OCI-LY7 (cell line): Measurements from ENCODE around the gene DCAF4. TPM values are rescaled to one million over a fixed set of nuclear protein-coding genes. Genes with fewer than 3 reads are reported as not detected.
"Not testable (repeated sequence)": the region's sequence is repeated elsewhere in the genome, so short reads cannot be mapped to it uniquely, and the experiment has no call there.

ENCODE experiments used
- BruUV-seq: library from RNA; stranded (reverse); fragments of 400-500 nt; replicated peaks from 2 replicates; lab custom pipeline; 2021; lab: Mats Ljungman, UMichigan
- CTCF ChIA-PET: fragments of 300-600 bp; sonication (Branson Sonifier 250); formaldehyde crosslinking; loops from one replicate; lab custom pipeline; 2022; ENCODE audit warnings: antibody characterized with exemption; ENCODE audit not compliant: unreplicated experiment; lab: Charles Lee
- POLR2A ChIA-PET: fragments of 300-600 bp; sonication (Branson Sonifier 250); formaldehyde crosslinking; loops from one replicate; lab custom pipeline; 2022; ENCODE audit warnings: antibody characterized with exemption; lab: Charles Lee
- DNase-seq: peaks from one replicate; pipeline ENCODE4 v3.0.0-alpha.2; 2015; ENCODE audit warnings: low spot score
- H2AFZ ChIP-seq: fragments of 200-600 bp; sonication (generic), shearing (Covaris generic); 2 replicates; pipeline ENCODE4 v1.6.1; 2014; ENCODE audit warnings: mild to moderate bottlenecking, antibody characterized with exemption, low read length, moderate library complexity
- H3K27ac ChIP-seq: fragments of 200-600 bp; sonication (generic); 2 replicates; pipeline ENCODE4 v1.5.1; 2014; ENCODE audit warnings: mixed run types, low read depth, mild to moderate bottlenecking, moderate library complexity, low read length, inconsistent platforms; ENCODE audit not compliant: poor library complexity, severe bottlenecking
- H3K36me3 ChIP-seq: fragments of 200-600 bp; sonication (generic); 2 replicates; pipeline ENCODE4 v1.6.1; 2014; ENCODE audit warnings: mild to moderate bottlenecking, antibody characterized with exemption, low read length, moderate library complexity, mixed read lengths; ENCODE audit not compliant: insufficient read depth
- H3K4me1 ChIP-seq: fragments of 200-600 bp; sonication (generic); 2 replicates; pipeline ENCODE4 v1.5.1; 2014; ENCODE audit warnings: mild to moderate bottlenecking, low read length; ENCODE audit not compliant: insufficient read depth, poor library complexity, severe bottlenecking
- H3K4me2 ChIP-seq: fragments of 200-600 bp; sonication (generic); 2 replicates; pipeline ENCODE4 v1.6.1; 2014; ENCODE audit warnings: mild to moderate bottlenecking, low read length
- H3K4me3 ChIP-seq: fragments of 200-600 bp; sonication (generic); 2 replicates; pipeline ENCODE4 v1.5.1; 2014; ENCODE audit warnings: mild to moderate bottlenecking, low read depth, low read length; ENCODE audit not compliant: poor library complexity, severe bottlenecking
- H3K79me2 ChIP-seq: fragments of 200-600 bp; sonication (generic); 2 replicates; pipeline ENCODE4 v1.6.1; 2016; ENCODE audit warnings: low read depth, mild to moderate bottlenecking, low read length, moderate library complexity, mixed read lengths; ENCODE audit not compliant: insufficient read depth
- H3K9me2 ChIP-seq: fragments of 200-600 bp; sonication (generic); 2 replicates; pipeline ENCODE4 v1.6.1; 2016; ENCODE audit warnings: mild to moderate bottlenecking, low read length, mixed read lengths; ENCODE audit not compliant: insufficient read depth
- H3K9me3 ChIP-seq: fragments of 200-600 bp; sonication (generic); 2 replicates; pipeline ENCODE4 v1.6.1; 2014; ENCODE audit warnings: mild to moderate bottlenecking, mixed run types, low read length, mixed read lengths
- H4K20me1 ChIP-seq: fragments of 200-600 bp; sonication (generic); 2 replicates; pipeline ENCODE4 v1.6.1; 2014; ENCODE audit warnings: mild to moderate bottlenecking, antibody characterized with exemption, low read length, moderate library complexity, mixed read lengths; ENCODE audit not compliant: insufficient read depth
- CTCF ChIP-seq: fragments of 200-600 bp; sonication (generic); conservative IDR thresholded peaks from 2 replicates; pipeline ENCODE4 v1.5.1; 2014; ENCODE audit warnings: mild to moderate bottlenecking, antibody characterized with exemption, low read length, moderate library complexity, mixed read lengths
- EZH2phosphoT487 ChIP-seq: fragments of 200-600 bp; sonication (generic); IDR thresholded peaks from 2 replicates; pipeline ENCODE4 v1.6.1; 2018; ENCODE audit warnings: low read depth, borderline replicate concordance, mild to moderate bottlenecking, mixed run types, antibody characterized with exemption, low read length, moderate library complexity, mixed read lengths
- intact Hi-C: fragments of 100-400 bp; cut with micrococcal nuclease; formaldehyde crosslinking; loops from one replicate; pipeline ENCODE4 v1.10.0; 2022; ENCODE audit not compliant: unreplicated experiment
- total RNA-seq, 2 experiments: library from RNA; depleted of rRNA in 1 of 2; stranded (reverse); fragments of >200 nt in 1 of 2; shearing (Covaris generic) in 1 of 2; gene quantifications; 2 replicates each; pipeline ENCODE4 v1.2.3, GENCODE V29; 2014 to 2022

The DCAF4 gene
- total RNA-seq, 2 experiments from 2014 or later = 31.1 to 48.8 TPM

- Histone ChIP-seq H3K79me2 (no peaks in the 10 kb centered on the region), H2AFZ (no peak overlapping the region), H3K4me1 (no peaks in the 10 kb centered on the region), H3K4me3 (no peak overlapping the region), H3K9me3 (no peaks in the 10 kb centered on the region), H4K20me1 (no peaks in the 10 kb centered on the region), H3K36me3 (peaks cover 78% of the 10 kb centered on the region), H3K9me2 (no peaks in the 10 kb centered on the region), H3K27ac (no peak overlapping the region), H3K4me2 (no peak overlapping the region)
- POLR2A ChIA-PET = no interaction called here
- no peak for TF ChIP-seq EZH2phosphoT487
- CTCF ChIA-PET = no interaction called here
- intact Hi-C loops = loop anchor here (2.0 kb wide), 1 partner anchor 431 kb away; no protein-coding TSS in a partner anchor
- BruUV-seq = no TSS peak
- DNase-seq = no peak
These were observed 21.3 kb downstream of the DCAF4 start for GRCh38 chr14:72947366-72948160.

- no TSS peak for BruUV-seq
- TF ChIP-seq EZH2phosphoT487 = no peak
- peak; percentile 99 for TF ChIP-seq CTCF
- no peaks in the 10 kb centered on the region for H3K4me1 ChIP-seq
- peaks cover 72% of the 10 kb centered on the region for H3K36me3 ChIP-seq
- no peak overlapping the region for H3K4me3 ChIP-seq
- H4K20me1 ChIP-seq = no peaks in the 10 kb centered on the region
- H3K9me2 ChIP-seq = no peaks in the 10 kb centered on the region
- DNase-seq = peak; percentile 61
- H3K27ac ChIP-seq = no peak overlapping the region
- no peak overlapping the region for H3K4me2 ChIP-seq
- H2AFZ ChIP-seq = no peak overlapping the region
- ChIA-PET POLR2A (interaction anchor here (0.6 kb wide), 1 partner anchor 906 kb away, joined by 3 read pairs; no protein-coding TSS in a partner anchor), CTCF (interaction anchor here (0.5 to 1.0 kb wide), 2 partner anchors 188 to 434 kb away, joined by 3 to 4 read pairs; partner anchors contain the start of gene PSEN1)
- no peaks in the 10 kb centered on the region for H3K79me2 ChIP-seq
- no peaks in the 10 kb centered on the region for H3K9me3 ChIP-seq
- intact Hi-C loops = loop anchor here (2.0 kb wide), 1 partner anchor 432 kb away; no protein-coding TSS in a partner anchor
These were observed 22.3 kb downstream of the DCAF4 start for GRCh38 chr14:72948481-72949138.

GRCh38 chr14:72952171-72952570 is 25.9 kb downstream of the DCAF4 start:
- Histone ChIP-seq H3K27ac (no peak overlapping the region), H2AFZ (no peak overlapping the region), H4K20me1 (no peaks in the 10 kb centered on the region), H3K79me2 (no peaks in the 10 kb centered on the region), H3K9me3 (no peaks in the 10 kb centered on the region), H3K4me2 (no peak overlapping the region), H3K36me3 (peaks cover 60% of the 10 kb centered on the region), H3K9me2 (no peaks in the 10 kb centered on the region), H3K4me1 (no peaks in the 10 kb centered on the region), H3K4me3 (no peak overlapping the region)
- CTCF ChIA-PET = no interaction called here
- no TSS peak for BruUV-seq
- intact Hi-C loops = no loop called here
- POLR2A ChIA-PET = no interaction called here
- DNase-seq = no peak
- TF ChIP-seq CTCF (no peak), EZH2phosphoT487 (no peak)

- H3K27ac ChIP-seq, POLR2A ChIA-PET, H3K4me1 ChIP-seq, CTCF ChIA-PET, H3K9me2 ChIP-seq, H3K4me2 ChIP-seq, DNase-seq, intact Hi-C loops, H3K9me3 ChIP-seq, H3K79me2 ChIP-seq, H3K4me3 ChIP-seq, H2AFZ ChIP-seq, H4K20me1 ChIP-seq, BruUV-seq: not testable (repeated sequence)
- H3K36me3 ChIP-seq = peaks cover 76% of the 10 kb centered on the region
These were observed 30.5 kb downstream of the DCAF4 start for GRCh38 chr14:72956741-72957140.
